Mammary epithelial cell (primary cell): ENCODE data around the gene CCDC117.

Experiments used
- CTCF ChIP-seq, 2 donors: IDR thresholded peaks in 1 of 2; conservative IDR thresholded peaks in 1 of 2; 2 replicates each; pipeline ENCODE4 v1.5.1; 2011 to 2012; ENCODE audit warnings: inconsistent platforms in 2 of 2, low read length in 2 of 2, mild to moderate bottlenecking in 2 of 2, control low read depth in 1 of 2, low read depth in 1 of 2; ENCODE audit not compliant: insufficient read depth in 1 of 2; ENCODE audit errors: extremely low read depth in 1 of 2
- EZH2 ChIP-seq: IDR thresholded peaks from 2 replicates; pipeline ENCODE4 v1.6.1; 2012; ENCODE audit warnings: low read length, inconsistent platforms, borderline replicate concordance

- TF ChIP-seq EZH2: no peak
- no peak for TF ChIP-seq CTCF (conservative IDR thresholded peaks at IDR 0.05 in 1 of 2, IDR thresholded peaks at IDR 0.05 in 1 of 2; ENCODE audit: extremely low read depth in 1 of 2, insufficient read depth in 1 of 2, low read depth in 1 of 2, low read length in 2 of 2)
These were observed 29.9 kb upstream of the CCDC117 start for GRCh38 chr22:28742562-28742962.
